ENCODE data around the gene LENG8.
"Not testable (repeated sequence)": the region's sequence is repeated elsewhere in the genome, so short reads cannot be mapped to it uniquely, and the experiment has no call there.

LENG8 gene

GRCh38 chr19:54461613-54462012 lies 12.6 kb downstream of the LENG8 start:
- Histone ChIP-seq H3K4me1 (ENCODE audit: control insufficient read depth, insufficient read depth, low read length, poor library complexity, severe bottlenecking) (peaks cover 25% of the 10 kb centered on the region), H3K4me3 (ENCODE audit: insufficient read depth, low read depth, low read length, poor library complexity, severe bottlenecking) (no peak overlapping the region), H3K9me3 (ENCODE audit: control insufficient read depth, low read length) (no peaks in the 10 kb centered on the region), H3K27ac (ENCODE audit: insufficient read depth, low read length, poor library complexity, severe bottlenecking) (no peak overlapping the region), H3K36me3 (ENCODE audit: control insufficient read depth, insufficient read depth, low read length) (peaks cover 48% of the 10 kb centered on the region), H3K27me3 (replicated peaks; ENCODE audit: control insufficient read depth, insufficient read depth, low read length, poor library complexity, severe bottlenecking) (no peaks in the 10 kb centered on the region)
- no peak for DNase-seq

DNA sequence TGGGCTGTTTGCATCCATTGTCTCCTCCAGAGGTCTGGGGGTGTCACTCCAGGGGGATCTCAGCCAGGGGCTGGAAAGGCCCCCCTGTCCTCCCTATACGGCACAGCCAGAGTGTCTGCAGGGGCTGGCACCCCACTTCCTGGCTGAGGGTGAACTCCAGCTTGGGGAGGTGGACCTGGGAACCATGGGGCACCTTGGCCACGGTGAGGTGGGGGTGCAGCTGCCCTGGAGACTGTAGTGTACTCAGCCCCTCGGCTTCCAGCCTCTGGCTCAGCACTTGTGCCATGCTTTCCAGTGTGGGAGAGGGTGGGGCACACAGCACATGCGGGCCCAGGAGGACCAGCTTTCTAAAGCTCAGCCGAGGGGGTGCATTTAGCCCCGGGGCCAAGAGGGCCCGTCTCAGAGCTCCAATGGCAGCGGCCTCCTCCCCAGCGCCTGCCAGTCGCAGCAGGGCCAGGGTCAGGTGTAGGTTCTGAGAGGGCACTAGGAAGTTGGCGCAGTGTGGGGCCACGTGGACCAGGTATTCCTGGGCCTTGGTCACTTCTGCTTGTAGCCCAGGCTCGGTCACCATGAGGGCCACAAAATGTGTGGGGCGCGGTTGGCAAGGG lies 13.2 kb downstream of the LENG8 start:
- Histone ChIP-seq H3K27ac (ENCODE audit: insufficient read depth, low read length, poor library complexity, severe bottlenecking) (peak overlapping the region; percentile 80), H3K36me3 (ENCODE audit: control insufficient read depth, insufficient read depth, low read length) (peaks cover 43% of the 10 kb centered on the region), H3K27me3 (replicated peaks; ENCODE audit: control insufficient read depth, insufficient read depth, low read length, poor library complexity, severe bottlenecking) (no peaks in the 10 kb centered on the region), H3K4me3 (ENCODE audit: insufficient read depth, low read depth, low read length, poor library complexity, severe bottlenecking) (peak overlapping the region; percentile 46), H3K4me1 (ENCODE audit: control insufficient read depth, insufficient read depth, low read length, poor library complexity, severe bottlenecking) (peaks cover 25% of the 10 kb centered on the region), H3K9me3 (ENCODE audit: control insufficient read depth, low read length) (no peaks in the 10 kb centered on the region)
- DNase-seq, result no peak

GRCh38 chr19:54462655-54463530 lies 13.9 kb downstream of the LENG8 start:
- H3K4me3 ChIP-seq (ENCODE audit: insufficient read depth, low read depth, low read length, poor library complexity, severe bottlenecking), result peak overlapping the region; percentile 71
- H3K36me3 ChIP-seq (ENCODE audit: control insufficient read depth, insufficient read depth, low read length), result peaks cover 35% of the 10 kb centered on the region
- H3K4me1 ChIP-seq (ENCODE audit: control insufficient read depth, insufficient read depth, low read length, poor library complexity, severe bottlenecking), result peaks cover 25% of the 10 kb centered on the region
- H3K27ac ChIP-seq (ENCODE audit: insufficient read depth, low read length, poor library complexity, severe bottlenecking), result peak overlapping the region; percentile 80
- peak; percentile 45 to 58 (median 53) for DNase-seq
- no peaks in the 10 kb centered on the region for H3K27me3 ChIP-seq (replicated peaks; ENCODE audit: control insufficient read depth, insufficient read depth, low read length, poor library complexity, severe bottlenecking)
- H3K9me3 ChIP-seq (ENCODE audit: control insufficient read depth, low read length), result no peaks in the 10 kb centered on the region

DNA sequence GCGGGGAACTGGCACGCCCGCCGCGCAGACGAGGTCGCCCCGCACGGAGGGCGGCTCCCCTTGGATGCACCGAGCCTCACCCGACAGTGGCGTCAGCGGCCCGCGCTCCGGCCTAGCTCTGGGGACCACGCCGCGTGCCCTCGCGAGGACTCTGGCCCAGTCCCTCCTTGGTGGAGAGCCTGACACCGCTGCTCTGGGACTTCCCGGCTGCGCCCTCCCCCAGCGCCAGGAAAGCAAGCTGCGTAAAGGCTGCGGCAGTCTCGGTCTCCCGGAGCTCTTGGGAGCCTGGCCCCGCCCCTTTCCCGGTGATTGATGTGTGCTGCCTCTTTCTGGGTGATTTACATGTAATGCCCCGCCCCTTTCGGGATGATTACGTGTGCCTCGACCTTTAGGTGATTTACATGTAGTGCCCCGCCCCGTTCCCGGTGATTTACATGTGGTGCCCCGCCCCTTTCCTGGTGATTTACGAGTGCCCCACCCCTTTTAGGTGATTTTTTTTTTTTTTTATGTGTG lies 14.6 kb downstream of the LENG8 start, which contains the start of gene LENG9:
Gene LENG9 (minus strand): TSS at position 248 of the 513 bp plus-strand sequence. CDS start 252 bp downstream, outside the sequence.
- DNase-seq, result peak; percentile 91 to 93 (median 92)
- Histone ChIP-seq H3K4me1 (ENCODE audit: control insufficient read depth, insufficient read depth, low read length, poor library complexity, severe bottlenecking) (peaks cover 25% of the 10 kb centered on the region), H3K9me3 (ENCODE audit: control insufficient read depth, low read length) (no peaks in the 10 kb centered on the region), H3K27ac (ENCODE audit: insufficient read depth, low read length, poor library complexity, severe bottlenecking) (peak within 1 kb of the TSS; percentile 80), H3K27me3 (replicated peaks; ENCODE audit: control insufficient read depth, insufficient read depth, low read length, poor library complexity, severe bottlenecking) (no peaks in the 10 kb centered on the region), H3K4me3 (ENCODE audit: insufficient read depth, low read depth, low read length, poor library complexity, severe bottlenecking) (peak within 1 kb of the TSS; percentile 71), H3K36me3 (ENCODE audit: control insufficient read depth, insufficient read depth, low read length) (peaks cover 28% of the 10 kb centered on the region)

GRCh38 chr19:54464044-54464629 lies 15.1 kb downstream of the LENG8 start:
- H3K27me3 ChIP-seq (replicated peaks; ENCODE audit: control insufficient read depth, insufficient read depth, low read length, poor library complexity, severe bottlenecking), result no peaks in the 10 kb centered on the region
- peak overlapping the region; percentile 80 for H3K27ac ChIP-seq (ENCODE audit: insufficient read depth, low read length, poor library complexity, severe bottlenecking)
- H3K4me3 ChIP-seq (ENCODE audit: insufficient read depth, low read depth, low read length, poor library complexity, severe bottlenecking), result peak overlapping the region; percentile 71
- no peaks in the 10 kb centered on the region for H3K9me3 ChIP-seq (ENCODE audit: control insufficient read depth, low read length)
- peaks cover 23% of the 10 kb centered on the region for H3K36me3 ChIP-seq (ENCODE audit: control insufficient read depth, insufficient read depth, low read length)
- peak; percentile 78 to 83 (median 82) for DNase-seq
- H3K4me1 ChIP-seq (ENCODE audit: control insufficient read depth, insufficient read depth, low read length, poor library complexity, severe bottlenecking), result peaks cover 25% of the 10 kb centered on the region

GRCh38 chr19:54464630-54465425 lies 15.8 kb downstream of the LENG8 start:
- H3K27me3 ChIP-seq (replicated peaks; ENCODE audit: control insufficient read depth, insufficient read depth, low read length, poor library complexity, severe bottlenecking), result peaks cover under 1% of the 10 kb centered on the region
- peak overlapping the region; percentile 71 for H3K4me3 ChIP-seq (ENCODE audit: insufficient read depth, low read depth, low read length, poor library complexity, severe bottlenecking)
- peak; percentile 46 to 57 (median 52) for DNase-seq
- H3K9me3 ChIP-seq (ENCODE audit: control insufficient read depth, low read length), result no peaks in the 10 kb centered on the region
- peaks cover 25% of the 10 kb centered on the region for H3K4me1 ChIP-seq (ENCODE audit: control insufficient read depth, insufficient read depth, low read length, poor library complexity, severe bottlenecking)
- H3K36me3 ChIP-seq (ENCODE audit: control insufficient read depth, insufficient read depth, low read length), result peaks cover 16% of the 10 kb centered on the region
- H3K27ac ChIP-seq (ENCODE audit: insufficient read depth, low read length, poor library complexity, severe bottlenecking), result peak overlapping the region; percentile 58

GRCh38 chr19:54465426-54466109 lies 16.6 kb downstream of the LENG8 start:
- no peak for DNase-seq
- Histone ChIP-seq H3K36me3 (ENCODE audit: control insufficient read depth, insufficient read depth, low read length) (peaks cover 10% of the 10 kb centered on the region), H3K27ac (ENCODE audit: insufficient read depth, low read length, poor library complexity, severe bottlenecking) (no peak overlapping the region), H3K9me3 (ENCODE audit: control insufficient read depth, low read length) (no peaks in the 10 kb centered on the region), H3K4me1 (ENCODE audit: control insufficient read depth, insufficient read depth, low read length, poor library complexity, severe bottlenecking) (peaks cover 25% of the 10 kb centered on the region), H3K27me3 (replicated peaks; ENCODE audit: control insufficient read depth, insufficient read depth, low read length, poor library complexity, severe bottlenecking) (peaks cover 6% of the 10 kb centered on the region), H3K4me3 (ENCODE audit: insufficient read depth, low read depth, low read length, poor library complexity, severe bottlenecking) (no peak overlapping the region)

DNA sequence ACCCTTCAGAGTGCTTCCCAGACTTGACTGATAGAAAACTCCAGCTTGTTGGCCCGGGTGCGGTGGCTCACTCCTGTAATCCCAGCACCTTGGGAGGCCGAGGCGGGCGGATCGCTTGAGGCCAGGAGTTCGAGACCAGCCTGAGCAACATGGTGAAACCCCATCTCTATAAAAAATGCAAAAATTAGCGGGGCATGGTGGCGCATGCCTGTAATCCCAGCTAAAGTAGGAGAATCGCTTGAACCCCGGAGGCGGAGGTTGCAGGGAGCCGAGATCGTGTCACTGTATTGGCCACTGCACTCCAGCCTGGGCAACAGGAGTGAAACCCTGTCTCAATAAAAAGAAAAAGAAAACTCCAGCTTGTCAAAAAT lies 17.1 kb downstream of the LENG8 start:
- H3K36me3 ChIP-seq (ENCODE audit: control insufficient read depth, insufficient read depth, low read length); H3K9me3 ChIP-seq (ENCODE audit: control insufficient read depth, low read length); DNase-seq; H3K4me3 ChIP-seq (ENCODE audit: insufficient read depth, low read depth, low read length, poor library complexity, severe bottlenecking); H3K27ac ChIP-seq (ENCODE audit: insufficient read depth, low read length, poor library complexity, severe bottlenecking): not testable (repeated sequence)
- Histone ChIP-seq H3K27me3 (replicated peaks; ENCODE audit: control insufficient read depth, insufficient read depth, low read length, poor library complexity, severe bottlenecking) (peaks cover 11% of the 10 kb centered on the region), H3K4me1 (ENCODE audit: control insufficient read depth, insufficient read depth, low read length, poor library complexity, severe bottlenecking) (peaks cover 30% of the 10 kb centered on the region)

- Histone ChIP-seq H3K27me3 (replicated peaks; ENCODE audit: control insufficient read depth, insufficient read depth, low read length, poor library complexity, severe bottlenecking) (peaks cover 18% of the 10 kb centered on the region), H3K4me1 (ENCODE audit: control insufficient read depth, insufficient read depth, low read length, poor library complexity, severe bottlenecking) (peaks cover 16% of the 10 kb centered on the region), H3K27ac (ENCODE audit: insufficient read depth, low read length, poor library complexity, severe bottlenecking) (no peak overlapping the region), H3K36me3 (ENCODE audit: control insufficient read depth, insufficient read depth, low read length) (no peaks in the 10 kb centered on the region), H3K4me3 (ENCODE audit: insufficient read depth, low read depth, low read length, poor library complexity, severe bottlenecking) (no peak overlapping the region), H3K9me3 (ENCODE audit: control insufficient read depth, low read length) (no peaks in the 10 kb centered on the region)
- no peak for DNase-seq
Measured at GRCh38 chr19:54469496-54469934, 20.5 kb downstream of the LENG8 start.
